Measurements from ENCODE around the gene ZNF316.
"Not testable (repeated sequence)": the region's sequence is repeated elsewhere in the genome, so short reads cannot be mapped to it uniquely, and the experiment has no call there.

ZNF316 gene

DNA sequence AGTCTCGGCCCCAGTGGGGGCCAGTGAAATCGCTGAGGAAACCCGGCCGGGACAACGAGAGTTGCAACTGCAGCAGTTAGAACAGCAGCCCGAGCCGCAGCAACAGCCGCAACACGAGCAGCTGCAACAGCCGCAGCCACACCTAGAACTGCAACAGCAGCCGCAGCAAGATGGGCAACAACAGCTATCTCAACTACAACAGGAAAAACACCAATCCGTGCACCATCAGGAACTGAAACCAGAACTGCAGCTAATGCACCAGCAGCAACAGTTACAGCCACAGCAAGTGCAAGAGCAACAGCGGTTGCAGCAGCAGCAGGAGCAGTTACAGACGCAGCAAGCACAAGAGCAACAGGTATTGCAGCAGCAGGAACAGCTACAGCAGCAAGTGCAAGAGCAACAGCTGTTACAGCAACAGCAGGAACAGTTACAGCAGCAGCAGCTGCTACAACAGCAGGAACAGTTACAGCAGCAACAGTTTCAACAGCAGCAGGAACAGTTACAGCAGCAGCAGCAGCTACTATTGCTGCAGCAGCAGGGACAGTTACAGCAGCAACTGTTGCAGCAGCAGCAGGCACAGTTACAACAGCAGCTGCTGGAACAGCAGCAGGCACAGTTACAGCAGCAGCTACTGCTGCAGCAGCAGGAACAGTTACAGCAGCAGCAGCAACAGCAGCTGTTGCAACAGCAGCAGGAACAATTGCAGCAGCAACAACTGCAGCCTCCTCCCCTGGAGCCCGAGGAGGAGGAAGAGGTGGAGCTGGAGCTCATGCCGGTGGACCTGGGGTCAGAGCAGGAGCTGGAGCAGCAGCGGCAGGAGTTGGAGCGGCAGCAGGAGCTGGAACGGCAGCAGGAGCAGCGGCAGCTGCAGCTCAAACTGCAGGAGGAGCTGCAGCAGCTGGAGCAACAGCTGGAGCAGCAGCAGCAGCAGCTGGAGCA, 15.7 kb upstream of the ZNF316 start:
- no peak for DNase-seq (ENCODE audit: low read depth in 2 of 3, low spot score in 1 of 3)

DNA sequence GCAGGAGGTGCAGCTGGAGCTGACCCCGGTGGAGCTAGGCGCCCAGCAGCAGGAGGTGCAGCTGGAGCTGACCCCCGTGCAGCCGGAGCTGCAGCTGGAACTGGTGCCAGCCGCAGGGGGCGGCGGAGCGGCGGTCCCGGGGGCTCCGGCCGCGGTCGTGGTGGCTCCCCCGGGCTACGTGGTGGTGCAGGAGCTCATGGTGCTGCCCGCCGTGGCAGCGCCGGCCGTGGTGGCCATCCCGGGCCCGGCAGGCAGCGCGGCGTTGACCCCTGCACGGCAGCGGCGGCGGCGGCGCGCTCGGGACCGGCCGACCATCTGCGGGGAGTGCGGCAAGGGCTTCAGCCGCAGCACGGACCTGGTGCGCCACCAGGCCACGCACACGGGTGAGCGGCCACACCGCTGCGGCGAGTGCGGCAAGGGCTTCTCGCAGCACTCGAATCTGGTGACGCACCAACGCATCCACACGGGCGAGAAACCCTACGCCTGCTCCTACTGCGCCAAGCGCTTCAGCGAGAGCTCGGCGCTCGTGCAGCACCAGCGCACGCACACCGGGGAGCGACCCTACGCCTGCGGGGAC, 14.9 kb upstream of the ZNF316 start:
- DNase-seq (ENCODE audit: low read depth in 2 of 3, low spot score in 1 of 3): no peak

DNA sequence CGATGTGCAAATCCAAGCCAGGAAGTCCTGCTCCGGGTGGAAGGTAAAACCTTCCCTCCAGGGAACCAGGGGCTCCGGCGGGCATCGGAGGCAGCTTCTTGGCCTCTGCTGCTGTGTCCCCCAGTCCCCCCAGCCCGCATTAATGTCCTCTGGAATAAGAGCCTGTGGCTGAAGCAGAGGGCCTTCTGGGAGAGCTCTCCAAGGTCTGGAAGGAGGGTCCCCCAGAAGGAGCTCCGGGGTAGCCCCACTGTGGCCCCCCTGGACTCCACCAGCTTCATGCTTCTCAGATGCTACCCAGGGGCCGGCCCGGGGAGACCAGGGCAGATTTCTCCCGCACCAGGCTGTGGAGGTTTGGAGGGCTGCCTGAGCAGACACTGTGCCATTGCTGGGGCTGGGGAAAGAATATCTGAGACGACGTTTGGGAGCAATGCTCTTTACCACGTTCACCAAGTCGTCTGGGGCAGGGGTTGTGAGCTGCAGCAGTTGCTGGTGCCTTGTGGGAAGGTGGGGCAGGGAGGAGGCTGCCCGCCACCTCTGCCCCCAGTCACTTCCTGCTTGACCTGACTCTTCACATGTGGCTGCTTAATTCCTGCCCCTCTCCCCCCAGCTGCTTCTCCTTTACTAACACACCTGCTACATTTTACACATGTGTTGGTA, 13.4 kb upstream of the ZNF316 start:
- DNase-seq (ENCODE audit: low read depth in 2 of 3, low spot score in 1 of 3): no peak

DNA sequence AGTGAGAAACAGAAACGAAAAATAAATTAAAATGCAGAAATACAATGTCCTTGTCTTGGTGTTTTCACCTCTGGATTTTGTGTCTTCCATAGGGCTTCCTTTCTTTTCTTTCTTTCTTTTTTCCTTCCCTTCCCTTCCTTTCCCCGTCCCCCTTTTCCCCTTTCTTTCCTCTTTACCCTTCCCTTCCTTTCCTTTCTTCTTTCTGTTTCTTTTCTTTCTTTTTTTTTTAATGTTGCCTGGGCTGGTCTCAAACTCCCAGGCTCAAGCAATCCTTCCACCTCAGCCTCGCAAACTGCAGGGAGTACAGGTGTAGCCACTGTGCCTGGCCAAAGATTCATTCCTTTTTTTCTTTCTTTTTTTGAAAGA, 12.9 kb upstream of the ZNF316 start:
- no peak for DNase-seq (ENCODE audit: low read depth in 2 of 3, low spot score in 1 of 3)

DNA sequence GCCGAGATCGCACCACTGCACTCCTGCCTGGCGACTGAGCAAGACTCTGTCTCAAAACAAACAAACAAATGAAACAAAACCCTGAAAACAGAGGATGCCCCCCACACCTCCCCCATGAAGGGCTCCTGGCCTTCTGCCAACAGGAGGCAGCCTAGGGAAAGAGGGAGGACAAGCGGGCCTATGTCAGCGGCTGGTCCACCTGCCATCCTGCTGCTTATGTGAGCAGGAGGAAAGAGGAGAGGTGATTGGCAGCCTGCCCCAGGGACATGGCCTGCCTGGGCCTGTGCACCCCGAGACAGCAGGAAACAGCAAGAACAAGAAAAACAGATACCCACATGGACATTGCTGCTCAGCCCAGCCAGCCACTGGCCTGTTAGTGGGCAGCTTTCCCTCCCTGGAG, 9.1 kb upstream of the ZNF316 start:
- DNase-seq (ENCODE audit: low read depth in 2 of 3, low spot score in 1 of 3): no peak

DNA sequence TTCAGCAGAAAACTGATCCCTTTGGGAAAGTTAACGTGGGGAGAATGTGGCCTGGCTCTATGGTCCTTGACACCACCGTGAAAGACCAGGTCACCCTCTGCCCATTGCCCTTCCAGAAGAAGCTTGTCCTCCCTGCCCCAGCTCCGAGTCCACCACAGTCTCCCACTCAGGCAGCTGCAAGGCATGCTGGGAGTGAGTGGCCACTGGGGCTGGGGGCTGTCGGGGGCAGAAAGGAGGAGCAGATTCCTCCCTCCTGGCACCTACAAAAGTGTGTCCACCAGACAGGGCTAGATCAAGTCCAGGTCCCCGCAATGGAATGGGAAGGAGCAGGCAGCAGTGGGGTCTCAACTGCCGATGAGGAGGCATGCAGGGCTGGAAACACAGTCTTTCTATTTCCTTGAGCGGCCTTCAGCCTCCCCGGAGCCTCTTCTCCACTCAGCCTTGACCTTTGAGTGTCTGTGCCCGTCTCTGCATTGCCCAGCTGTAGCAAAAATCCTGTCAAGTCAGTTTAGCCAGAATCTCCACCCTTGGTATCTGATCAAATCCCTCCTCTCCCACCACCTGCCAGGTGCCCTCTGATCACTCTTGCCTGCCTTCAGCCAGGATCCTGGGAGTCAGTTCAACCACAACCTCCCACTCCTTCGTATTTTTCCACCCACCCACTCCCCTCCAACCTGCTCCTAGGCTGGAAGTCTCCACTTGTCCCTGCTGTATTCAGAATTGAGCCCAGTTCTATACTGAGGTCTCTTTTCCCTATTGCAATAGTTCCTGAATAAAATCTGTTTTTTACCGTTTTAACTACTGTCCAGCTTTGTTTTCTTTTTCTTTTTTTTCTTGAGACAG, 6.9 kb upstream of the ZNF316 start:
- no peak for DNase-seq (ENCODE audit: low read depth in 2 of 3, low spot score in 1 of 3)

DNA sequence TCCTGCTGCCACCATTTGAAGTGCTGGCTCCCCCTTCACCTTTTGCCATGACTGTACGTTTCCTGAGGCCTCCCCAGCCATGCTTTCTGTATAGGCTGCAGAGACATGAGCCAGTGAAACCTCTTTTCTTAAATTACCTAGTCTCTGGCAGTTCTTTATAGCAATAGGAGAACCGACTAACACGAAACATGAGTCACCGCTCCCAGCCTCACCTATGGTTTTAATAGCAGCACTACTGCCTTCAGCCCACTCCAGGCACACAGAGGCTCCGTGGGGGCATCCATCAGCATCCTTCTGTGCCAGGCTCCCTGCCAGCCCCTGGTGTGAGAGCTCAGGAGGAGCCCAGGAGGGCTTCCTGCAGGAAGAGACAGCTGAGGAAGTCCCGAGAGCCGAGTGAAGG, 5.5 kb upstream of the ZNF316 start:
- DNase-seq (ENCODE audit: low read depth in 2 of 3, low spot score in 1 of 3): no peak

DNA sequence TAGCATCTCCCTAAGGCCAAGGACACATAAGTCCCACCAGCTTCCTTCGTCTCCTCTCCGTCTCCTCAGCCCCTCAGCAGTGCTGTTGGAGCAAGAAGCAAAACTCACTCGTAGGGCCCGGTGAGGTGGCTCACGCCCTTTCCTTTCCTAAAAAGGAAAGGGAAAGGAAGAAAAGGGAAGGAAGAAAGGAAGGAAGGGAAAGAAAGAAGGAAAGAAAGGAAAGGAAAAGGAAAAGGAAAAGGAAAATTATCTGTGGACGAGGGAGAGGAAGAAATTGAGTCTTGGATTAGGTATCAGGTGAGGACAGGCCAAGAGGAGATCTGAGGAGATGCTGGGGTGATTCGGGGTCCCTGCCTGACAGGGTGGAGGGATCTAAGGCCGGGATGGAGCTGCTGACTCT, 3.1 kb upstream of the ZNF316 start:
- no peak for DNase-seq (ENCODE audit: low read depth in 2 of 3, low spot score in 1 of 3)

DNA sequence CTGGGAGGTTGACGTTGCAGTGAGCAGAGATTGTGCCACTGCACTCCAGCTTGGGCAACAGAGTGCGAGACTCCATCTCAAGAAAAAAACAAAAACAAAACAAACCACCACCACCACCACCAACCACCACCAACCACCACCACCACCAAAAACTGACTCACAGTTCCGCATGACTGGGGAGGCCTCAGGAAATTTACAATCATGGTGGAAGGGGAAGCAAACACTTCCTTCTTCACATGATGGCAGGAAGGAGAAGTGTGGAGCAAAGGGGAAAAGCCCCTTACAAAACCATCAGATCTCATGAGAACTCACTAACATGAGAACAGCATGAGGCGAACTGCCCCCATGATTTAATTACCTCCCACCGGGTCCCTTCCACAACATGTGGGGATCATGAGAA, 2.1 kb upstream of the ZNF316 start:
- DNase-seq (ENCODE audit: low read depth in 2 of 3, low spot score in 1 of 3): not testable (repeated sequence)

DNA sequence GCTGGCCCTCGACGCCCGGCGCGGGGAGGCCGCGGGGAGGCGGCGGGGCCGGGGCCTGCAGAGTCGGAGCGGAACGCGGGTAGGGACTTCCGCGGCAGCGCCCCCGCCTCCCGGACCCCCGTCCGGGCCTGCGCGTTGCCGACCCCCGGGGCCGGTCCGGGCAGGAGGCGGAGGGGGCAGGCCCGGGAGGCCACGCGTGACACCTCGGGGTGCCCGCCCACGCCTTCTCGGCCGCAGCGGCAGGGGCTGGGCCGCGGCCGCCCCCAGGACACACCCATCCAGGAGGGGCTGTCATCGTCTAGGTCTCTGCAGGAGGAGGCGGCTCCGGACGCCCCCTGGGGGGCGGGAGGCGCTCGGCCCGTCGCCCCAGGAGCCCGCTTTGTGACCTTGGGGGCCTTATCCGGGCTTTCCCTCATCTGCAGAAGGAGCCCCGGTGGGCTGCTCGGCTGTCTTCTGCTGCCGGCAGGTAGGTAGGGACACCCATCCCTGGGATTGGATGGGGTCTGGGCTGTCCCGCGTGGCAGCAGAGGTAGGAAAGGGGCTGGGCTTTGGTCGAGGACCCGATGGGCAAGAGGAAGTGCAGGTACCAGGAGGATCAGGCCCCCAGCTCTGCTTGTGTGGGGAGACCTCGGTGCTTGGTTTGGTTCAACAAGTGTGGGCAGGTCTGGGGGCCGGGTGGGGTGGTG, 569 bp downstream of the ZNF316 start:
- DNase-seq (ENCODE audit: low read depth in 2 of 3, low spot score in 1 of 3): peak; percentile 23 to 53 (median 38)

DNA sequence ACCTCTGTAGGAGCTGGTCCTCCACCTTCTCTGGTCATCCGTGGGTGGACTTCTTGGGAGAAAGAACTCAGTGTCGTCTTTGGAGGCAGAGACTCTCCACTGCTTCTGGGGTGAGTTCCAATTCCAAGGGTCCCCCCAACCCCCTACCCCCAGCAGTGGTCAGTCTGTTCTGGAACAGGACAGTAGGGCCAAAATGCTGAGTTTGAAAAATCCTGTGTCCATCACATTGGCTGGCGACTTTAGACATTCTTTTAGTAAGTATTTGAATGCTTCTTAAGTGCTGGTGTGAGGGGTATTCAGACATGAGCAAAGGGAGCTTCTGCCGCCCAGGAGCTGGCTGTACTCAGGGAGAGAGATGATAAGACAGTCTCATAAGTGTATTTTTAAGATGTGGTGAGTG, 1.9 kb downstream of the ZNF316 start:
- no peak for DNase-seq (ENCODE audit: low read depth in 2 of 3, low spot score in 1 of 3)

DNA sequence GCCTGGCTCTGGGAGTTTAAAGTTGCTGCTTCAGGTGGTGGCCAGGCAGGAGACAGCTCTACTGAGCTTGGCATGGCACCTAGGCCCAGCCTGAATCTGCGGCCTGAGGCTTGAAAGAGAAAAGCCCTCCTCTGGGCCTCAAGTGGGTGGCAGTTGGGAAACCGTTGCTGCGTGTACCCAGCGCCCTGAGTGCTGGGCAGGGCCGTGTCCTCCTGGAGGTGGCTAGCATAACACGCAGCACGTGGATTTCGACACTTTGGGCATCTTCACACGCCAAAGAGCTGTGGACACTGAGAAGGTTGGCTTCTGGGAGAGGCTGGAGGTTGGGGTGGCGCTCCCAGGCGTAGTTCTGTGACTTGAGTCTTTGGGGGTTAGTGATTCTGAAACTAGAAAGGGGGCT, 2.5 kb downstream of the ZNF316 start:
- DNase-seq (ENCODE audit: low read depth in 2 of 3, low spot score in 1 of 3): no peak

DNA sequence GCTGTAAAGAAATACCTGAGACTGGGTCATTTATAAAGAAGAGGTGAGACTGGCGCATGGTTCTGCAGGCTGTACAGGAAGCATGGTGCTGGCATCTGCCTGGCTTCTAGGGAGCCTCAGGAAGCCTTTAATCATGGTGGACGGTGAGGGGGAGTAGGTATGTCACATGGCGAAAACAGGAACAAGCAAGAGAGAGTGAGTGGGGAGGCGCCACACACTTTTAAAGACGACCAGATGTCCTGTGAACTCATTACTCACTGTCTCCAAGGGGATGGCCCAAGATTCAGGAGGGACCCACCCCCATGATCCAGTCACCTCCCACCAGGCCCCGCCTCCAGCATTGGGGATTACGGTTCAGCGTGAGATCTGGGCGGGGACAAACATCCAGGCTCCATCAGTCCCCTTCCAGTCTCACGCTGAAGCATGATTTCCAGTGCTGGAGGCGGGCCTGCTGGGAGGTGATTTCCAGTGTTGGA, 3.2 kb downstream of the ZNF316 start:
- peak in 1 of 3 donors; percentile 28 for DNase-seq (ENCODE audit: low read depth in 2 of 3, low spot score in 1 of 3)

DNA sequence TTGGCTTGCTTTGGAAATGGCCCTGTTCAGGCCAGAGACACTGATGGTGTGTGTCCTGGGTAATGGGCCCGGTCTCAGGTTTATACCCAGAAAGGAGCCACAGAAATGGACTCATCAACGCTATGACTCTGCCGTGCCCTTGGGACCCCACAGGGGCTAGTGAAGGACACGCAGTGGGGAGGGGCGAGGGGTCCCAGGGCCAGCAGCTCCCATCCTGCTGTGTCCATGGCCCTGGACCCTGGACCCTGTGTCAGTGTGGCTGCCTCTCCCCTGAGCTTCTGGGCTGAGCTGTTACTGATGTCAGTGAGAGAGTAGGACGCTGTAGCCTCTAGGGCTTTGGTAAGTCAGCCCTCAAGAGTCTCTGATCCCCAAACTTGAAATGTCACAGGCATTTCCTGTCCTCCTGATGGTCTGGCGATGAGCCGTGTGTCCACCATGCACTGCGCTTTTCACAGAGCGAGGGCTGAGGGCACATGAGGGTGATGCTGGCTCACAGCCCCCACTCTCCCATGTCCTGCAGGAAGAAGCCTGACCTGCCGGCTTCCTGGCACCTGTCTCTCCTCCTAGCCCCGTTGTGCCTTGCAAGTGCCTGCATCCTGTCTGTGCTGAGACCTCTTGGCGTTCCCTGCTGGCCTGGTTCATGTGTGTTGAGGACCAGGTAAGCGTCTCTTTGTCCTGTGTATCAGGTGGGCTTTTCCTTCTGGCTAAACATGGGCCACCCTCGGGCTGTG, 4.4 kb downstream of the ZNF316 start:
- DNase-seq (ENCODE audit: low read depth in 2 of 3, low spot score in 1 of 3): no peak

DNA sequence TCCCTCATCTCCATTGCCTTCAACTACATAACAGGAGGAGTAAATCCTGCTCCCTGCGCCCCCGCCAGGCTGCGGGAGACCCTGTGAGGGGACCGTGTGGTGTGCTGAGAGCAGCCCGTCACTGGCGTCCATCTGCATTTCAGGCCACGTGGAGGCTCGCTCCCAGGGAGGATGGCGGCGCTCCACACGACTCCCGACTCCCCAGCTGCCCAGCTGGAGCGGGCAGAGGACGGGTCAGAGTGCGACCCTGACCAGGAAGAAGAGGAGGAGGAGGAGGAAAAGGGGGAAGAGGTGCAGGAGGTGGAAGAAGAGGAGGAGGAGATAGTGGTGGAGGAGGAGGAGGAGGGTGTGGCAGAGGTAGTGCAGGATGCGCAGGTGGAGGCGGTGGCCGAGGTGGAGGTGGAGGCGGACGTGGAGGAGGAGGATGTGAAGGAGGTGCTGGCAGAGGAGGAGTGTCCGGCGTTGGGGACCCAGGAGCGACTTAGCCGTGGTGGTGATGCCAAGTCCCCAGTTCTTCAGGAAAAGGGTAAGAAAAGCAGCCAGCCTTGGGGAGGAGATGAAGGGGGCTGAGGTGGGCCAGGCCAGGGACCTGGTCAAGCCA, 5.2 kb downstream of the ZNF316 start:
- no peak for DNase-seq (ENCODE audit: low read depth in 2 of 3, low spot score in 1 of 3)

DNA sequence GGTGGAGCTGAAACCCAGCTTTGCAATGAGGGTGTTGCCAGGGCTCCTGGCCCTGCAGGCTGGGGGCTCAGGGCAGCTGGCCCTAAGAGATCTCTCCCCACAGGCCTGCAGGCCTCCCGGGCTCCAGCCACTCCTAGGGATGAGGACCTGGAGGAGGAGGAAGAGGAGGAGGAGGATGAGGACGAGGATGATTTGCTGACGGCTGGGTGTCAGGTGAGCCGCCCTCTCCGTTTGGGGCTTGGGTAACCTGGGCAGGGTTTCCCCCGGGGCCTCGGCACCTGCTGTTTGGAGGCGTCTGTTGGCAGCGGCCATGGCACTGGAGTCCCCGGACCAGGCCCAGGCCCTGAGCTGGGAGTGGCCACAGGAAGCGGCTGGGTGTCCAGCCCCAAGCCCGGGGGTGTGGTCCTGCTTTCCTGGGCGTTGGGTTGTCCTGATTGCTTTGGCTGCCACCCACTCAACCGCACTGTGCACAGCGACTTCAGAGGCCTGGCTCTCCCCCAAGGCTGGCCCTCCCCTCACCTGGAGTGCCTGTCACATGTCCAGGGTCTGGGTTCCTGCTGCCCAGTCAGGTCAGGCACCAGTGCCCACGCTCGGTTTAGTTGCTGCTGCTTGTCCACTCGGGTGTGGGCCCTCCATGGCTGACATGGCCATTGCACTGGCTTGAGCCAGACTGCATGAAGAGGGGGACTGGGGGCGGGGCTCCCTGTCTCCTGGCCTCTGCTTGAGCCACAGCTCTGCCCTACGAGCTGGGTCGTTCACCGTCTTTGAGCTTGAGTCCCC, 5.9 kb downstream of the ZNF316 start:
- no peak for DNase-seq (ENCODE audit: low read depth in 2 of 3, low spot score in 1 of 3)

DNA sequence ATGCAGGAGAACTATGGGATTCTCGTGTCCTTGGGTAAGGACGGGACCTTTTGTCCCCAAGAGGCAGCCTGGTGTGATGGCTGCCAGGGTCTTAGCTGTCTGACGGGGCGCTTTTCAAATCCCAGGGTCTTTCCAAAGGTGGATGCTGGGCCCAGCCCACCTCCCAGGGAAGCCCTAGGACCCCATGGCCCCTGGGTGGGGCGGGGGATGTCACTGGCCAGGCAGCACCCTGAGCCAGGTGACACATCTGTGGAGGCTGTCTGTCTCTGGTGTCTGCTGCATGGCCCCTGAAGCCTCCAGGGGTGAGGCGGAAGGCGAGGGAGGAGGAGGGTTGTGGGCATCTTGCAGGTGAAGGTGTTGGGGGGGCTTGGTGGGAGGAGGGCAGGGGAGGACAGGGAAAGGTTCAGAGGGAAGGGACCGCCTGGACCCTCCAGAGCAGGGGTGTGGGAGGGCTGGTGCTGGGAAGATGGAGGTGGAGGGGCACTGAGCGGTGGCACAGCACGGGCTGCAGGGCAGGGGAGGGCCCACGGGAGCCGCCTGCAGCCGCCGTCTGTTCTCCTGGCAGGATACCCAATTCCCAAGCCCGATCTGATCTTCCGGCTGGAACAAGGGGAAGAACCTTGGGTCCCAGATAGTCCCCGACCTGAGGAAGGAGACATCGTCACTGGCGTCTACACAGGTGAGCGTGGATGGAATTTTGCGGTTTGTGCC, 7.0 kb downstream of the ZNF316 start:
- no peak for DNase-seq (ENCODE audit: low read depth in 2 of 3, low spot score in 1 of 3)

DNA sequence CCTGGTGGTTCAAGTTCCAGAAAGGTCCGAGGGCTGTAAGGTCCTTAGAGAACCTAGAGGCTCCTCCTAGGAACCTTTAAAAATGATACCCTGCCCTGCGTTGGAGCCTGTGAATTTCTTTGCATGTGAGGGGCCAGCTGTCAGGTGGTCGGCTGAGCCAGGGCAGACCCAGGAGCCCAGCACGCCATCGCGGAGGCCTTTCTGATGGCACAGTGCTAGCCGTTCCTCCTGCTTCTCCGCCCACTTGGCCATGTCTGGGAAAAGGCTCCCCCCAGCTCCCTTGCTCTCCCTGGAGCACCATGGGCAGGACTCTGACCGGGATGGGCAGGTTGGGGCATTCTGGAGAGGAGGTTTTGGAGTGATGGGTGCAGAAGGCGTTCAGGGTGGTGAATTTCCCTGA, 7.6 kb downstream of the ZNF316 start:
- no peak for DNase-seq (ENCODE audit: low read depth in 2 of 3, low spot score in 1 of 3)

Measured in stimulated activated CD4-positive, alpha-beta T cell treated with anti-CD3 and anti-CD28 coated beads, Interleukin-12 subunit alpha, Interleukin-12 subunit beta, amount 100 ng/mL, for 48 hours (primary cell).